ENCODE data around the gene LYPD6.
A peak's percentile ranks its signal among the peaks of the same experiment; 100 is the strongest.

GRCh38 chr2:149388120-149388816 lies 57.9 kb downstream of the LYPD6 start:
- TF ChIP-seq EZH2 (IDR thresholded peaks at IDR 0.05; ENCODE audit: low read length, unreplicated experiment): no peak
- TF ChIP-seq CTCF (conservative IDR thresholded peaks at IDR 0.05; ENCODE audit: low read depth, low read length): peak; percentile 39
